ENCODE results near the gene PELI2. TPM values are rescaled to one million over a fixed set of nuclear protein-coding genes. Genes with fewer than 3 reads are reported as not detected.

Gene PELI2
- total RNA-seq, 2 donors from 2014 or later: 4.4 to 7.0 TPM

- H3K4me3 ChIP-seq: no peak overlapping the region
- H3K36me3 ChIP-seq: no peaks in the 10 kb centered on the region
- no peak for TF ChIP-seq CTCF (IDR thresholded peaks at IDR 0.05)
- peaks cover 0 to 31% of the 10 kb centered on the region in 2 donors for H3K4me1 ChIP-seq
- no peaks in the 10 kb centered on the region for H3K9me3 ChIP-seq
- no peak for DNase-seq (ENCODE audit: low spot score)
- no peaks in the 10 kb centered on the region for H3K27me3 ChIP-seq
- no peak overlapping the region for H3K27ac ChIP-seq
Observed at GRCh38 chr14:56338674-56339073, 220.5 kb downstream of the PELI2 start.

- DNase-seq (ENCODE audit: low spot score): peak; percentile 91
- no peaks in the 10 kb centered on the region for H3K36me3 ChIP-seq
- H3K4me3 ChIP-seq: no peak overlapping the region
- no peaks in the 10 kb centered on the region for H3K27me3 ChIP-seq
- TF ChIP-seq CTCF (IDR thresholded peaks at IDR 0.05): peak; percentile 57 to 89
- no peak overlapping the region for H3K27ac ChIP-seq
- peaks cover 0 to 28% of the 10 kb centered on the region in 2 donors for H3K4me1 ChIP-seq
- H3K9me3 ChIP-seq: no peaks in the 10 kb centered on the region
Observed at GRCh38 chr14:56339855-56340701, 221.9 kb downstream of the PELI2 start.

DNA sequence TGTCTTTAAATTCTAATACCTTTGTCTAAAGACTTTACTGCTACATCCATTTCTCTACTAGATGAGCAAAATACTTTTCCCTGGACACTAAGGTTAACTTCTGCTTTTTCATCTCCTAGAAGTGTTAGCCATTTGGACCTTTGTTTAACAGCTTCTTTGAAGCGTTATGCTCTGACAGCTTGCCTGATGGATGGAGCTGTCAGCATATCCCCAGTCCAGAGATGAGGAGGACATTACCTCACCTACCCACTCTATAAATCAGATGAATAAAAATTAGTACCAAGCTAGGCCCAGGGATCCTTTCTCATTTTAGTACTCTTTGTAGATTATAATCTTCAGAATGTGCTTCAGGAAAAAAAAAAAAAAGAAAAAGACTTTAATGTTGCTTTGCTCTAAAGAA lies 222.7 kb downstream of the PELI2 start:
- peaks cover 0 to 28% of the 10 kb centered on the region in 2 donors for H3K4me1 ChIP-seq
- no peaks in the 10 kb centered on the region for H3K27me3 ChIP-seq
- peak overlapping the region in 1 of 2 donors; percentile 35 for H3K27ac ChIP-seq
- H3K36me3 ChIP-seq: no peaks in the 10 kb centered on the region
- no peaks in the 10 kb centered on the region for H3K9me3 ChIP-seq
- H3K4me3 ChIP-seq: no peak overlapping the region
- no peak for TF ChIP-seq CTCF (IDR thresholded peaks at IDR 0.05)
- no peak for DNase-seq (ENCODE audit: low spot score)

DNA sequence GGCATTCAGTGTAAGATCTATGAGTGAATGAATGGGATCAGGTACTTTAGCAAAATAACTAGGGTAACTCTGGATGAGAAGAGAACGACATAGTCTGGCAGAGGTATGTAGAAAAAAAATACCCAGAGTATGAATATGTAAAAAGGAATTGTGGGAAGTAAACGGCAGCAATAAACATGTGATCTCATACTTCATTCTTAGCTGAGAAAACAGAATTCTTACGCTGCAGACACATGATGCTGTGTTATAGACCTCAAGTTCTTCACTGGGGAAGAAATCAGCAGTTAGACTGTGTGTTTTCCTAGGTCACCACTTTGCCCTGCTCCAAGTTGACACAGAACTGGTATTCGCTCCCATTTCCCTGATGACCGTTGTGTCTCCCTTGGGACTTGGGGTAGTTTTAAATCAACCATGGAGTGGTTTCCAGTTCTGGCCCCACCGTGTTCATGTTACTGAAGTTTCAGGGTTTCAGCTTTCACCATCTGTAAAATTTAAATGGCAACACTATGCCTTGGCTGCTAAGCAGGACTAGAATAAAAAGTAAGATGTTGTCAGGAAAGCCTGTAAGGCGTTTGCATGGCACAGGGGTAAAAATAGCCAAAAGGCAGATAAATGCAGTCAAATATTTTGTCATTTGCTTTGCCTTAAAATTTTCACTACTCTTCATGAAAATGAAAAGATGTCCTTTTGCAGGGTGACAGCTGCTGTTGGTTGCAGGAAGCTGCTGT lies 223.7 kb downstream of the PELI2 start:
- DNase-seq (ENCODE audit: low spot score): no peak
- Histone ChIP-seq H3K36me3 (no peaks in the 10 kb centered on the region), H3K27ac (peak overlapping the region; percentile 35 to 45), H3K4me3 (no peak overlapping the region), H3K27me3 (no peaks in the 10 kb centered on the region), H3K9me3 (no peaks in the 10 kb centered on the region), H3K4me1 (peaks cover 0 to 28% of the 10 kb centered on the region in 2 donors)
- no peak for TF ChIP-seq CTCF (IDR thresholded peaks at IDR 0.05)

GRCh38 chr14:56342494-56342942 lies 224.3 kb downstream of the PELI2 start:
- Histone ChIP-seq H3K9me3 (no peaks in the 10 kb centered on the region), H3K27me3 (no peaks in the 10 kb centered on the region), H3K4me1 (peaks cover 0 to 28% of the 10 kb centered on the region in 2 donors), H3K36me3 (no peaks in the 10 kb centered on the region), H3K4me3 (no peak overlapping the region), H3K27ac (peak overlapping the region; percentile 35 to 45)
- no peak for TF ChIP-seq CTCF (IDR thresholded peaks at IDR 0.05)
- DNase-seq (ENCODE audit: low spot score): no peak

All from right atrium auricular region (tissue), 2 donors.